ENCODE measurements around the gene CPNE7. TPM values are rescaled to one million over a fixed set of nuclear protein-coding genes. Genes with fewer than 3 reads are reported as not detected.

CPNE7 gene
- total and polyA plus RNA-seq, 9 of the 15 experiments (the other 6 are each of a cell fraction or from before 2014, with no cell fraction given) = 0.30 to 73.4 (median 32.7) TPM

DNA sequence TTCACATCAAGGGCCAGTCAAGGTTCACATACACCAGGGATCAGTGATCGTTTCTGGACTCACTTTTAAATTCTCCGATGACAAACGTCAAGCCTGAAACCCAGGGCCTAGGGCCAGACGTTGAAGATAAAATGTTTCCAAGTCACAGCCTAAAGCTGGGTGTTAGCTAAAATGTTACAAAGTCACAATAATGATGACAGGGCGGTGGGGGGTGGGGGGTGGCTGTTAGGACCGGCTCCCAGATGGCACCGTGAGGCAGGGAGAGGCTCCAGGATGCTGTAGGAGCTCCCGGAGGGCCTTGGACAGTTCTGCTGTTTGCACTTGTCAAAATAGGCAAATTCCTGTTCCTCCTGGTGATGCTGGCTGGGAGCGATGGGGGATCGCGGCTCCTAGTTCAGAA is 31.4 kb upstream of the CPNE7 start (continued):
- TF ChIP-seq HMGXB4 (CRISPR knock-in tag; IDR thresholded peaks at IDR 0.05) (no peak), ZNF3 (CRISPR knock-in tag; IDR thresholded peaks at IDR 0.05) (no peak), SUPT5H (IDR thresholded peaks at IDR 0.05) (no peak), MCM3 (IDR thresholded peaks at IDR 0.05) (no peak), CHCHD3 (CRISPR knock-in tag; IDR thresholded peaks at IDR 0.05) (no peak), GTF3C2 (IDR thresholded peaks at IDR 0.05; ENCODE audit: borderline replicate concordance, extremely low read depth, insufficient read length) (no peak), TGIF2 (CRISPR knock-in tag; IDR thresholded peaks at IDR 0.05) (no peak), NCOA2 (IDR thresholded peaks at IDR 0.05; ENCODE audit: partially characterized antibody in 2 of 2) (no peak), SREBF2 (CRISPR knock-in tag; IDR thresholded peaks at IDR 0.05) (no peak), POLR3A (IDR thresholded peaks at IDR 0.05; ENCODE audit: borderline replicate concordance, extremely low read depth, insufficient read depth, insufficient read length) (no peak), PHTF2 (CRISPR knock-in tag; IDR thresholded peaks at IDR 0.05) (no peak)

All from K562 (cell line).